H1 (cell line): ENCODE results near the gene PTGDS.

ENCODE experiments used
- BCL11A ChIP-seq, 2 experiments: IDR thresholded peaks; one replicate each; pipeline ENCODE4 v1.6.1; 2011; ENCODE audit warnings: low read depth in 2 of 2, low read length in 2 of 2, mild to moderate bottlenecking in 2 of 2
- EP300 ChIP-seq, 2 experiments: IDR thresholded peaks; 1 replicate in 1 of 2; 2 replicates in 1 of 2; pipeline ENCODE4 v1.6.1; 2011 to 2012; ENCODE audit warnings: low read depth in 2 of 2, low read length in 2 of 2, mild to moderate bottlenecking in 2 of 2, borderline replicate concordance in 1 of 2, inconsistent platforms in 1 of 2, moderate library complexity in 1 of 2
- EZH2 ChIP-seq: fragments of 200-600 bp; sonication (generic); IDR thresholded peaks from 2 replicates; pipeline ENCODE4 v1.7.1; 2012; ENCODE audit warnings: low read depth, mild to moderate bottlenecking, moderate library complexity, low read length, inconsistent platforms; ENCODE audit not compliant: severe bottlenecking
- FOSL1 ChIP-seq: IDR thresholded peaks from 2 replicates; pipeline ENCODE4 v1.6.1; 2011; ENCODE audit warnings: mild to moderate bottlenecking, low read depth, low read length, moderate library complexity; ENCODE audit not compliant: insufficient read depth
- GABPA ChIP-seq: IDR thresholded peaks from 2 replicates; pipeline ENCODE4 v1.6.1; 2011; ENCODE audit warnings: mild to moderate bottlenecking, low read length, moderate library complexity, borderline replicate concordance; ENCODE audit not compliant: insufficient read depth
- HDAC2 ChIP-seq, 2 experiments: fragments of 300-600 bp in 1 of 2; sonication (generic) in 1 of 2; IDR thresholded peaks; 2 replicates each; pipeline ENCODE4 v1.6.1; 2011 to 2012; ENCODE audit warnings: low read depth in 2 of 2, low read length in 2 of 2, mild to moderate bottlenecking in 2 of 2, moderate library complexity in 2 of 2, borderline replicate concordance in 1 of 2, inconsistent platforms in 1 of 2
- PHF8 ChIP-seq: fragments of 200-600 bp; sonication (generic); conservative IDR thresholded peaks from 2 replicates; pipeline ENCODE4 v1.7.1; 2012; ENCODE audit warnings: low read depth, mild to moderate bottlenecking, inconsistent platforms, low read length, moderate library complexity
- SUZ12 ChIP-seq: fragments of 200-600 bp; sonication (generic); IDR thresholded peaks from 2 replicates; pipeline ENCODE4 v1.6.1; 2012; ENCODE audit warnings: mild to moderate bottlenecking, inconsistent platforms, low read length, moderate library complexity, mixed read lengths
- TAF1 ChIP-seq: IDR thresholded peaks from 2 replicates; pipeline ENCODE4 v1.6.1; 2011; ENCODE audit warnings: mild to moderate bottlenecking, low read depth, low read length
- TEAD4 ChIP-seq: IDR thresholded peaks from 2 replicates; pipeline ENCODE4 v1.6.1; 2012; ENCODE audit warnings: low read depth, low read length, inconsistent platforms, mixed read lengths
- TF ChIP-seq, protein P1 (sequence below), 3 experiments: IDR thresholded peaks; 1 replicate in 2 of 3; 2 replicates in 1 of 3; pipeline versions ENCODE4 v1.5.1 to v1.6.1; 2011; ENCODE audit warnings: low read length in 3 of 3, mild to moderate bottlenecking in 3 of 3, inconsistent platforms in 2 of 3, low read depth in 1 of 3, moderate library complexity in 1 of 3; ENCODE audit not compliant: insufficient read depth in 1 of 3; ENCODE audit errors: control extremely low read depth in 1 of 3
- TF ChIP-seq, protein P2 (sequence below): IDR thresholded peaks from 2 replicates; pipeline ENCODE4 v1.6.1; 2012; ENCODE audit warnings: inconsistent platforms

DNA sequence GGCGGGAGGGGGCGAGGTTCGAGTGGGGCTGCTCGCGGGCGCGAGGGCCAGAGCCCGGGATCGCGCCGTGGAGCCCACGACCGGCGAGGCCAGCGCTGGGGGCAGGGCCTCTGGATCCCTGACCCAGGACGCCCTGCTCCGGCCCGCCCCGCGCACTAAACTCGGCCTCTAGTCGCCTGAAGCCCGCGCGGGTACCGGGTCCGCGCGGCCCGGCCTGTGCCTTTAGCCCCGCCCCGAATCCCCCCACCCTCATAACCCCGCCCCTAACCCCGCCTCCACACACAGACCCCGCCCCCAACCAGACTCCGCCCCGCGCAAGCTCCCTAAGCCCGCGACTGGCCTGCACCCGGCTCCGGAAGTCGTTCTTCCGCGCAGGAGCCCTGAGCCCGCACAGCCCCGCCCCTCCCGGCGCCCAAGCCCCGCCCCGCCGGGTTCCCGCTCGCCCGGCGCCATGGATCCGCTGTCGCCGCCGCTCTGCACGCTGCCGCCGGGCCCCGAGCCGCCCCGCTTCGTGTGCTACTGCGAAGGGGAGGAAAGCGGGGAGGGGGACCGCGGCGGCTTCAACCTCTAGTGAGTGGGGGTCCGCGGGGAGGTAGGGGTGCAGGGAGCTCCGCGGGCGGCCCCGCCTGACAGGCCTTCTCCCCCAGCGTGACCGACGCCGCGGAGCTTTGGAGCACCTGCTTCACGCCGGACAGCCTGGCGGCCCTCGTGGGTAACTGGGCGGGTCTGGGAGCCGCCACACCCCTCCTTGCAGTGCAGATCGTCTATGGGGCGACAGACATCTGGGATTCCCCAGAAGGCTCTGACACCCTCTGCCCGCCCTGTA, 14.9 kb downstream of the PTGDS start, which contains the start of gene PAXX:
- TF ChIP-seq, protein P1, sequence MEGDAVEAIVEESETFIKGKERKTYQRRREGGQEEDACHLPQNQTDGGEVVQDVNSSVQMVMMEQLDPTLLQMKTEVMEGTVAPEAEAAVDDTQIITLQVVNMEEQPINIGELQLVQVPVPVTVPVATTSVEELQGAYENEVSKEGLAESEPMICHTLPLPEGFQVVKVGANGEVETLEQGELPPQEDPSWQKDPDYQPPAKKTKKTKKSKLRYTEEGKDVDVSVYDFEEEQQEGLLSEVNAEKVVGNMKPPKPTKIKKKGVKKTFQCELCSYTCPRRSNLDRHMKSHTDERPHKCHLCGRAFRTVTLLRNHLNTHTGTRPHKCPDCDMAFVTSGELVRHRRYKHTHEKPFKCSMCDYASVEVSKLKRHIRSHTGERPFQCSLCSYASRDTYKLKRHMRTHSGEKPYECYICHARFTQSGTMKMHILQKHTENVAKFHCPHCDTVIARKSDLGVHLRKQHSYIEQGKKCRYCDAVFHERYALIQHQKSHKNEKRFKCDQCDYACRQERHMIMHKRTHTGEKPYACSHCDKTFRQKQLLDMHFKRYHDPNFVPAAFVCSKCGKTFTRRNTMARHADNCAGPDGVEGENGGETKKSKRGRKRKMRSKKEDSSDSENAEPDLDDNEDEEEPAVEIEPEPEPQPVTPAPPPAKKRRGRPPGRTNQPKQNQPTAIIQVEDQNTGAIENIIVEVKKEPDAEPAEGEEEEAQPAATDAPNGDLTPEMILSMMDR (IDR thresholded peaks at IDR 0.05; ENCODE audit: control extremely low read depth in 1 of 3, insufficient read depth in 1 of 3, low read depth in 1 of 3, low read length in 3 of 3), result no peak
- no peak for TF ChIP-seq HDAC2 (IDR thresholded peaks at IDR 0.05; ENCODE audit: borderline replicate concordance in 1 of 2, low read depth in 2 of 2, low read length in 2 of 2)
- no peak for TF ChIP-seq TAF1
- no peak for TF ChIP-seq EP300 (IDR thresholded peaks at IDR 0.05; ENCODE audit: borderline replicate concordance in 1 of 2, low read depth in 2 of 2, low read length in 2 of 2)
- no peak for TF ChIP-seq BCL11A (IDR thresholded peaks at IDR 0.05; ENCODE audit: low read depth in 2 of 2, low read length in 2 of 2)
- no peak for TF ChIP-seq GABPA
- TF ChIP-seq FOSL1, result no peak
- TF ChIP-seq EZH2, result no peak
- peak; percentile 57; the same call in 1 of the 2 replicates for TF ChIP-seq PHF8
- TF ChIP-seq TEAD4, result no peak
- TF ChIP-seq, protein P2, sequence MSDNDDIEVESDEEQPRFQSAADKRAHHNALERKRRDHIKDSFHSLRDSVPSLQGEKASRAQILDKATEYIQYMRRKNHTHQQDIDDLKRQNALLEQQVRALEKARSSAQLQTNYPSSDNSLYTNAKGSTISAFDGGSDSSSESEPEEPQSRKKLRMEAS, result peak; percentile 81
- no peak for TF ChIP-seq SUZ12
